GM23338 (cell line): ENCODE results near the gene ARID1B. TPM values are rescaled to one million over a fixed set of nuclear protein-coding genes. Genes with fewer than 3 reads are reported as not detected.

Experiments used
- ATAC-seq: fragments of 200-7000 bp; cut with Tn5 transposase; 3 replicates; pipeline ENCODE4 v1.9.1; 2020
- DNase-seq: peaks from one replicate; pipeline ENCODE4 v3.0.0-alpha.2; 2015; ENCODE audit warnings: low spot score
- H2AFZ ChIP-seq: fragments of 200-600 bp; sonication (generic); 2 replicates; pipeline ENCODE4 v1.8.0; 2016; ENCODE audit warnings: antibody characterized with exemption, mild to moderate bottlenecking, moderate library complexity
- H3F3A ChIP-seq: fragments of 200-600 bp; sonication (generic); replicated peaks from 2 replicates; pipeline ENCODE4 v1.8.0; 2017; ENCODE audit warnings: antibody characterized with exemption, mixed run types, low read depth
- H3K27ac ChIP-seq: fragments of 200-600 bp; sonication (generic); 2 replicates; pipeline ENCODE4 v1.6.1; 2016; ENCODE audit warnings: low read depth
- H3K27me3 ChIP-seq: fragments of 200-600 bp; sonication (generic); 2 replicates; pipeline ENCODE4 v1.8.0; 2016; ENCODE audit warnings: mild to moderate bottlenecking, mixed run types, moderate library complexity; ENCODE audit not compliant: insufficient read depth
- H3K36me3 ChIP-seq: fragments of 200-600 bp; sonication (generic); 2 replicates; pipeline ENCODE4 v1.8.0; 2016; ENCODE audit warnings: mild to moderate bottlenecking; ENCODE audit not compliant: insufficient read depth
- H3K4me1 ChIP-seq: fragments of 200-600 bp; sonication (generic); 2 replicates; pipeline ENCODE4 v1.8.0; 2016; ENCODE audit warnings: mild to moderate bottlenecking, moderate library complexity; ENCODE audit not compliant: insufficient read depth
- H3K4me2 ChIP-seq: fragments of 200-600 bp; sonication (generic); 2 replicates; pipeline ENCODE4 v1.7.1; 2017; ENCODE audit warnings: mixed run types
- H3K4me3 ChIP-seq: fragments of 200-600 bp; sonication (generic); 2 replicates; pipeline ENCODE4 v1.6.1; 2016; ENCODE audit warnings: mixed run types
- H3K79me2 ChIP-seq: fragments of 200-600 bp; sonication (generic); replicated peaks from 2 replicates; pipeline ENCODE4 v1.8.0; 2017; ENCODE audit warnings: mild to moderate bottlenecking; ENCODE audit not compliant: insufficient read depth
- H3K9me2 ChIP-seq: fragments of 200-600 bp; sonication (generic); 2 replicates; pipeline ENCODE4 v1.8.0; 2017; ENCODE audit not compliant: insufficient read depth
- H4K20me1 ChIP-seq: fragments of 200-600 bp; sonication (generic); replicated peaks from 2 replicates; pipeline ENCODE4 v1.8.0; 2017; ENCODE audit warnings: mild to moderate bottlenecking; ENCODE audit not compliant: insufficient read depth
- H3K27ac Mint-ChIP-seq: 2 replicates; pipeline ENCODE4 v1.8.0; 2020; ENCODE audit warnings: inconsistent platforms, mild to moderate bottlenecking, moderate library complexity, mixed read lengths
- H3K27me3 Mint-ChIP-seq: 3 replicates; pipeline ENCODE4 v1.8.0; 2022; ENCODE audit warnings: low read depth, mild to moderate bottlenecking, moderate library complexity, mixed read lengths, inconsistent platforms; ENCODE audit not compliant: insufficient read depth, poor library complexity
- H3K36me3 Mint-ChIP-seq: 3 replicates; pipeline ENCODE4 v1.8.0; 2021; ENCODE audit warnings: low read depth, mild to moderate bottlenecking, inconsistent platforms, moderate library complexity, mixed read lengths
- H3K4me1 Mint-ChIP-seq: 3 replicates; pipeline ENCODE4 v1.8.0; 2020; ENCODE audit warnings: mild to moderate bottlenecking, inconsistent platforms, mixed read lengths
- H3K4me3 Mint-ChIP-seq: 3 replicates; pipeline ENCODE4 v1.8.0; 2021; ENCODE audit warnings: moderate library complexity, mild to moderate bottlenecking, inconsistent platforms, mixed read lengths
- H3K9me3 Mint-ChIP-seq: 3 replicates; pipeline ENCODE4 v1.8.0; 2020; ENCODE audit warnings: moderate library complexity, mild to moderate bottlenecking, inconsistent platforms, mixed read lengths
- ETS1 ChIP-seq: IDR thresholded peaks from 2 replicates; pipeline ENCODE4 v1.6.1; 2016; ENCODE audit warnings: antibody characterized with exemption
- EZH2phosphoT487 ChIP-seq: fragments of 200-600 bp; sonication (generic); IDR thresholded peaks from one replicate; pipeline ENCODE4 v1.8.1; 2018; ENCODE audit warnings: antibody characterized with exemption; ENCODE audit not compliant: unreplicated experiment
- JUNB ChIP-seq: IDR thresholded peaks from one replicate; pipeline ENCODE4 v1.6.1; 2016; ENCODE audit warnings: antibody characterized with exemption; ENCODE audit not compliant: unreplicated experiment
- POLR2AphosphoS5 ChIP-seq: IDR thresholded peaks from 2 replicates; pipeline ENCODE4 v1.6.1; 2016; ENCODE audit warnings: antibody characterized with exemption, low read depth
- REST ChIP-seq: IDR thresholded peaks from one replicate; pipeline ENCODE4 v1.6.1; 2018; ENCODE audit warnings: antibody characterized with exemption; ENCODE audit not compliant: unreplicated experiment
- ZNF114 ChIP-seq: fragments of 250-450 bp; sonication (Bioruptor Pico); IDR thresholded peaks from 2 replicates; pipeline ENCODE4 v1.5.0; 2020; ENCODE audit warnings: mild to moderate bottlenecking, moderate library complexity
- ZNF462 ChIP-seq: fragments of 250-450 bp; sonication (Bioruptor Pico); IDR thresholded peaks from 2 replicates; pipeline ENCODE4 v1.5.0; 2020; ENCODE audit warnings: mild to moderate bottlenecking, moderate library complexity
- polyA plus RNA-seq: library from polyadenylated mRNA; unstranded; fragments of >200 nt; fragmentation: Nextera tagmentation; extraction: Ambion mirVana; gene quantifications from 2 replicates; pipeline ENCODE4 v1.2.1, GENCODE V29; 2016
- total RNA-seq: library from RNA; depleted of rRNA; stranded (reverse); fragments of >200 nt; shearing (Covaris generic); gene quantifications from 2 replicates; pipeline ENCODE4 v1.2.3, GENCODE V29; 2014

Gene ARID1B
- total and polyA plus RNA-seq, 2 experiments from 2014 or later: 59.3 to 72.2 TPM

GRCh38 chr6:157125531-157125930 is 348.4 kb downstream of the ARID1B start:
- DNase-seq: no peak
- Histone ChIP-seq H3K9me2 (no peaks in the 10 kb centered on the region), H3K36me3 (no peaks in the 10 kb centered on the region), H3K27ac (no peak overlapping the region), H3K27me3 (no peaks in the 10 kb centered on the region), H2AFZ (no peak overlapping the region), H4K20me1 (peaks cover 5% of the 10 kb centered on the region; the same call in 1 of the 2 replicates), H3K4me3 (no peak overlapping the region), H3K4me1 (no peaks in the 10 kb centered on the region), H3K79me2 (no peaks in the 10 kb centered on the region), H3K4me2 (no peak overlapping the region), H3F3A (no peaks in the 10 kb centered on the region)
- no peaks in the 10 kb centered on the region for H3K36me3 Mint-ChIP-seq
- peak overlapping the region; percentile 13; the same call in 1 of the 2 replicates for H3K27ac Mint-ChIP-seq
- TF ChIP-seq JUNB (no peak), POLR2AphosphoS5 (no peak), REST (no peak), ZNF462 (CRISPR knock-in tag) (no peak), EZH2phosphoT487 (no peak), ETS1 (no peak), ZNF114 (CRISPR knock-in tag) (no peak)
- H3K4me1 Mint-ChIP-seq: peaks cover 16% of the 10 kb centered on the region; the same call in 2 of the 3 replicates
- no peak overlapping the region for H3K4me3 Mint-ChIP-seq
- ATAC-seq: no peak
- no peaks in the 10 kb centered on the region for H3K9me3 Mint-ChIP-seq
- H3K27me3 Mint-ChIP-seq: peaks cover 4% of the 10 kb centered on the region
